K562 (cell line): Measurements from ENCODE around the gene NISCH. TPM values are rescaled to one million over a fixed set of nuclear protein-coding genes. Genes with fewer than 3 reads are reported as not detected.

Source experiments
- ATAC-seq: fragments of 200-7000 bp; cut with Tn5 transposase; 3 replicates; pipeline ENCODE4 v1.9.1; 2020; ENCODE audit warnings: moderate library complexity
- BruUV-seq: library from RNA; stranded (reverse); fragments of 400-500 nt; replicated peaks from 2 replicates; lab custom pipeline; 2021; lab: Mats Ljungman, UMichigan
- CTCF ChIA-PET: fragments of 300-600 bp; formaldehyde crosslinking; extraction: SDS; loops from one replicate; lab custom pipeline; 2021; ENCODE audit warnings: low intra/inter-chr PET ratio; lab: Yijun Ruan, JAX
- POLR2A ChIA-PET: fragments of 300-600, 350-650 bp; sonication (Branson Sonifier 250); formaldehyde crosslinking; extraction: SDS; loops from one replicate; lab custom pipeline; 2021; ENCODE audit warnings: antibody characterized with exemption, inconsistent platforms; lab: Yijun Ruan, JAX
- DNase-seq, 4 experiments: peaks; one replicate each; pipeline versions ENCODE4 v3.0.0 to v3.0.0-alpha.2; 2011 to 2018; ENCODE audit warnings: low spot score in 3 of 4, mixed read lengths in 3 of 4; ENCODE audit errors: extremely low read depth in 1 of 4
- FAIRE-seq: peaks from 2 replicates; lab custom pipeline; 2011; peaks lifted over from hg19 to GRCh38; lab: Jason Lieb, UNC
- H2AFZ ChIP-seq: 2 replicates; pipeline ENCODE4 v1.6.0; 2011; ENCODE audit warnings: low read depth, low read length, control low read depth, inconsistent platforms
- H3K27ac ChIP-seq: fragments of 200-600 bp; 3 replicates; pipeline ENCODE4 v1.8.0; 2011; ENCODE audit warnings: low read depth, mild to moderate bottlenecking, control low read depth, inconsistent platforms, low read length, moderate library complexity, mixed read lengths; ENCODE audit errors: extremely low read depth
- H3K27me3 ChIP-seq, 2 experiments: fragments of 300-600 bp in 1 of 2; 2 replicates in 1 of 2; 3 replicates in 1 of 2; pipeline versions ENCODE4 v1.6.0 to v1.8.0; 2011; ENCODE audit warnings: inconsistent platforms in 2 of 2, low read length in 2 of 2, mild to moderate bottlenecking in 1 of 2, mixed read lengths in 1 of 2, moderate library complexity in 1 of 2; ENCODE audit not compliant: control insufficient read depth in 2 of 2, insufficient read depth in 2 of 2
- H3K36me3 ChIP-seq: fragments of 300-600 bp; 3 replicates; pipeline ENCODE4 v1.8.0; 2011; ENCODE audit warnings: mild to moderate bottlenecking, low read length, inconsistent platforms; ENCODE audit not compliant: control insufficient read depth, insufficient read depth
- H3K4me1 ChIP-seq, 2 experiments: fragments of 200-600 bp in 1 of 2; replicated peaks in 1 of 2; 2 replicates in 1 of 2; 3 replicates in 1 of 2; pipeline versions ENCODE4 v1.5.1 to v1.8.0; 2011; ENCODE audit warnings: inconsistent platforms in 2 of 2, low read length in 2 of 2, mild to moderate bottlenecking in 1 of 2, mixed read lengths in 1 of 2, moderate library complexity in 1 of 2; ENCODE audit not compliant: control insufficient read depth in 2 of 2, insufficient read depth in 2 of 2
- H3K4me2 ChIP-seq: 2 replicates; pipeline ENCODE4 v1.6.1; 2011; ENCODE audit warnings: low read length, control low read depth, inconsistent platforms, mixed read lengths; ENCODE audit not compliant: insufficient read depth
- H3K4me3 ChIP-seq: fragments of 200-600 bp; sonication (generic), shearing (Covaris generic); 2 replicates; pipeline ENCODE4 v1.5.1; 2016; ENCODE audit warnings: control low read depth, inconsistent platforms
- H3K79me2 ChIP-seq: fragments of 200-600 bp; 3 replicates; pipeline ENCODE4 v1.8.0; 2011; ENCODE audit warnings: low read length, inconsistent platforms; ENCODE audit not compliant: control insufficient read depth, insufficient read depth
- H3K9ac ChIP-seq, 2 experiments: 2 replicates each; pipeline versions ENCODE4 v1.6.0 to v1.6.1; 2011; ENCODE audit warnings: low read depth in 2 of 2, low read length in 2 of 2, control low read depth in 1 of 2, inconsistent platforms in 1 of 2, mild to moderate bottlenecking in 1 of 2, mixed read lengths in 1 of 2; ENCODE audit not compliant: insufficient read depth in 1 of 2
- H3K9me1 ChIP-seq: one replicate; pipeline ENCODE4 v1.6.0; 2011; ENCODE audit warnings: inconsistent platforms, mild to moderate bottlenecking, low read length, moderate library complexity; ENCODE audit not compliant: control insufficient read depth, insufficient read depth
- H3K9me3 ChIP-seq: replicated peaks from 2 replicates; pipeline ENCODE4 v1.5.1; 2011; ENCODE audit warnings: low read depth, low read length, inconsistent platforms; ENCODE audit not compliant: control insufficient read depth, insufficient read depth
- H4K20me1 ChIP-seq: replicated peaks from 2 replicates; pipeline ENCODE4 v1.6.1; 2011; ENCODE audit warnings: low read length, inconsistent platforms, mixed read lengths; ENCODE audit not compliant: control insufficient read depth, insufficient read depth
- HNRNPUL1 ChIP-seq: fragments of 200-400 bp; formaldehyde crosslinking; IDR thresholded peaks from 2 replicates; pipeline ENCODE4 v1.6.1; 2017; ENCODE audit warnings: low read length
- PYGO2 ChIP-seq: fragments of 450-650 bp; IDR thresholded peaks from 2 replicates; pipeline ENCODE4 v1.6.1; 2016; ENCODE audit warnings: mild to moderate bottlenecking, missing genetic modification characterization, moderate library complexity, missing compliant biosample characterization
- RBM22 ChIP-seq: fragments of 200-400 bp; formaldehyde crosslinking; IDR thresholded peaks from 2 replicates; pipeline ENCODE4 v1.6.1; 2018; ENCODE audit warnings: low read length, low read depth; ENCODE audit not compliant: poor library complexity, severe bottlenecking
- ZNF766 ChIP-seq: fragments of 200-800 bp; sonication (Bioruptor generic); conservative IDR thresholded peaks from 2 replicates; pipeline ENCODE4 v1.6.1; 2016; ENCODE audit warnings: missing genetic modification characterization, missing compliant biosample characterization
- WGBS: fragments of 100-300 bp; shearing (Covaris generic); methylation state at CpG from one replicate; pipeline ENCODE4 v1.1.6; 2016; ENCODE audit warnings: low coverage, mixed read lengths; ENCODE audit not compliant: insufficient coverage; ENCODE audit errors: missing lambda C conversion rate; 5-methylcytosine and 5-hydroxymethylcytosine counted together
- in situ Hi-C: fragments of 300-500 bp; cut with MboI; formaldehyde crosslinking; loops from 4 replicates; pipeline ENCODE4 v1.15.0; 2018; ENCODE audit warnings: inconsistent platforms, mixed read lengths
- intact Hi-C: fragments of 100-400 bp; cut with micrococcal nuclease; formaldehyde crosslinking; loops from 2 replicates; pipeline ENCODE4 v1.14.2; 2022
- polyA plus RNA-seq, 8 experiments: library from polyadenylated mRNA; depleted of rRNA in 4 of 8; stranded (reverse) in 5 of 8; unstranded in 3 of 8; fragments of >200 nt; fragmentation: Nextera tagmentation in 2 of 8; fragmentation: Illumina TruSeq in 1 of 8; extraction: Ambion mirVana in 2 of 8; extraction: Trizol in 1 of 8; gene quantifications; 2 replicates each; pipeline versions ENCODE4 v1.2.1 to v1.2.3, GENCODE V29; 2011 to 2014; ENCODE audit warnings: inconsistent platforms in 1 of 8, missing spikeins in 1 of 8
- total RNA-seq, 7 experiments: library from RNA; depleted of rRNA in 6 of 7; stranded (reverse); fragments of >200 nt in 6 of 7; fragmentation: Illumina TruSeq in 2 of 7; extraction: Trizol in 2 of 7; gene quantifications; 2 replicates each; pipeline versions ENCODE4 v1.2.1 to v1.2.3, GENCODE V29; 2011 to 2021; ENCODE audit warnings: low replicate concordance in 1 of 7
- TF ChIP-seq, protein P1 (sequence below): sonication (generic); formaldehyde crosslinking; IDR thresholded peaks from 2 replicates; pipeline ENCODE4 v1.8.0; 2023; ENCODE audit warnings: missing genetic modification reagents, mild to moderate bottlenecking, borderline replicate concordance
- TF ChIP-seq, protein P2 (sequence below): fragments of 250-450 bp; sonication (Bioruptor Pico); IDR thresholded peaks from 2 replicates; pipeline ENCODE4 v1.4.0; 2020
- TF ChIP-seq, protein P3 (sequence below): fragments of 250-450 bp; sonication (Bioruptor Pico); IDR thresholded peaks from 2 replicates; pipeline ENCODE4 v1.9.0; 2021; ENCODE audit warnings: mild to moderate bottlenecking
- TF ChIP-seq, protein P4 (sequence below): fragments of 450-650 bp; IDR thresholded peaks from 2 replicates; pipeline ENCODE4 v1.6.1; 2018; ENCODE audit not compliant: partially characterized antibody

The NISCH gene
- total and polyA plus RNA-seq, 9 of the 15 experiments (the other 6 are each of a cell fraction or from before 2014, with no cell fraction given), result 0.44 to 43.5 (median 23.4) TPM

DNA sequence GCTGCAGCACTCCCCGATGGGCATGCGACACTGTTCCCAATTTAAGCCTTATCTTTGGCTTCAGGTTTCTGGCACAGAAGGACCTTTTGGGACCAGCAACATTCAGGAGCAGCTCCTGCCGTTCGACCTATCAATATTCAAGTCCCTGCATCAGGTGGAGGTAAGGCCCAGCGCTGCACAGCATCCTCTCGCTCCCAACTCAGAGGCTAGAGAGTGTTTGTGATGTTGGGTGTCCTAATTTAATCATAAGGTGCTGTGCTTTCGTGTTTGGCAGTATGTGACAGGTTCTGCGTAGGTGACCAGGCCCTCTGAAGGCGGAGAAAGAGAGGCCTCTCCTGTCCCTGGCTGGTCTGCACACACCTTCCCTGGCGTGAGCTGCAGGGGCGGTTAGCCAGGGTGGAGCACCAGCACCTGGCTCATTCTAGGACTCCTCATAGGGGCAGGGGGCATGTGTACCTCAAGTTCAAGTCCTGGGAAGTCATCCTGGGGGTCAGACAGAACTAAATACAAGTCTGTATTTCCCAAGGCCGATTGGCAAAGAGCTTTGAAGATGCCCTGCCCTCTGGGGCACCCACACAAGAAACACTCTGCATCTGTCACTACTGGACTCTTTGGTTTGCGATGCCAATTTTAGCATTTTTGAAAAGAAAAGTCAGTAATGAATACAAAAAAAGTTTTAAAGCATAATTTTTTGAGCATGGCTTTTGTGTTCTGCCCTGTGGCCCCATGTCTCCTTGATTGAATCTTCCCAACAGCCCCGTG is 17.0 kb downstream of the NISCH start:
- in situ Hi-C loops (no loop called here), intact Hi-C loops (no loop called here)
- no peak overlapping the region for H3K4me2 ChIP-seq
- H3K4me3 ChIP-seq, result no peak overlapping the region
- no peak overlapping the region for H3K27ac ChIP-seq
- TF ChIP-seq RBM22 (no peak), ZNF766 (CRISPR knock-in tag) (no peak), PYGO2 (tag) (no peak), HNRNPUL1 (no peak)
- TF ChIP-seq, protein P1, sequence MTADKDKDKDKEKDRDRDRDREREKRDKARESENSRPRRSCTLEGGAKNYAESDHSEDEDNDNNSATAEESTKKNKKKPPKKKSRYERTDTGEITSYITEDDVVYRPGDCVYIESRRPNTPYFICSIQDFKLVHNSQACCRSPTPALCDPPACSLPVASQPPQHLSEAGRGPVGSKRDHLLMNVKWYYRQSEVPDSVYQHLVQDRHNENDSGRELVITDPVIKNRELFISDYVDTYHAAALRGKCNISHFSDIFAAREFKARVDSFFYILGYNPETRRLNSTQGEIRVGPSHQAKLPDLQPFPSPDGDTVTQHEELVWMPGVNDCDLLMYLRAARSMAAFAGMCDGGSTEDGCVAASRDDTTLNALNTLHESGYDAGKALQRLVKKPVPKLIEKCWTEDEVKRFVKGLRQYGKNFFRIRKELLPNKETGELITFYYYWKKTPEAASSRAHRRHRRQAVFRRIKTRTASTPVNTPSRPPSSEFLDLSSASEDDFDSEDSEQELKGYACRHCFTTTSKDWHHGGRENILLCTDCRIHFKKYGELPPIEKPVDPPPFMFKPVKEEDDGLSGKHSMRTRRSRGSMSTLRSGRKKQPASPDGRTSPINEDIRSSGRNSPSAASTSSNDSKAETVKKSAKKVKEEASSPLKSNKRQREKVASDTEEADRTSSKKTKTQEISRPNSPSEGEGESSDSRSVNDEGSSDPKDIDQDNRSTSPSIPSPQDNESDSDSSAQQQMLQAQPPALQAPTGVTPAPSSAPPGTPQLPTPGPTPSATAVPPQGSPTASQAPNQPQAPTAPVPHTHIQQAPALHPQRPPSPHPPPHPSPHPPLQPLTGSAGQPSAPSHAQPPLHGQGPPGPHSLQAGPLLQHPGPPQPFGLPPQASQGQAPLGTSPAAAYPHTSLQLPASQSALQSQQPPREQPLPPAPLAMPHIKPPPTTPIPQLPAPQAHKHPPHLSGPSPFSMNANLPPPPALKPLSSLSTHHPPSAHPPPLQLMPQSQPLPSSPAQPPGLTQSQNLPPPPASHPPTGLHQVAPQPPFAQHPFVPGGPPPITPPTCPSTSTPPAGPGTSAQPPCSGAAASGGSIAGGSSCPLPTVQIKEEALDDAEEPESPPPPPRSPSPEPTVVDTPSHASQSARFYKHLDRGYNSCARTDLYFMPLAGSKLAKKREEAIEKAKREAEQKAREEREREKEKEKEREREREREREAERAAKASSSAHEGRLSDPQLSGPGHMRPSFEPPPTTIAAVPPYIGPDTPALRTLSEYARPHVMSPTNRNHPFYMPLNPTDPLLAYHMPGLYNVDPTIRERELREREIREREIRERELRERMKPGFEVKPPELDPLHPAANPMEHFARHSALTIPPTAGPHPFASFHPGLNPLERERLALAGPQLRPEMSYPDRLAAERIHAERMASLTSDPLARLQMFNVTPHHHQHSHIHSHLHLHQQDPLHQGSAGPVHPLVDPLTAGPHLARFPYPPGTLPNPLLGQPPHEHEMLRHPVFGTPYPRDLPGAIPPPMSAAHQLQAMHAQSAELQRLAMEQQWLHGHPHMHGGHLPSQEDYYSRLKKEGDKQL (CRISPR knock-in tag), result no peak
- TF ChIP-seq, protein P2, sequence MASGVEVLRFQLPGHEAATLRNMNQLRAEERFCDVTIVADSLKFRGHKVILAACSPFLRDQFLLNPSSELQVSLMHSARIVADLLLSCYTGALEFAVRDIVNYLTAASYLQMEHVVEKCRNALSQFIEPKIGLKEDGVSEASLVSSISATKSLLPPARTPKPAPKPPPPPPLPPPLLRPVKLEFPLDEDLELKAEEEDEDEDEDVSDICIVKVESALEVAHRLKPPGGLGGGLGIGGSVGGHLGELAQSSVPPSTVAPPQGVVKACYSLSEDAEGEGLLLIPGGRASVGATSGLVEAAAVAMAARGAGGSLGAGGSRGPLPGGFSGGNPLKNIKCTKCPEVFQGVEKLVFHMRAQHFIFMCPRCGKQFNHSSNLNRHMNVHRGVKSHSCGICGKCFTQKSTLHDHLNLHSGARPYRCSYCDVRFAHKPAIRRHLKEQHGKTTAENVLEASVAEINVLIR (CRISPR knock-in tag), result no peak
- TF ChIP-seq, protein P3, sequence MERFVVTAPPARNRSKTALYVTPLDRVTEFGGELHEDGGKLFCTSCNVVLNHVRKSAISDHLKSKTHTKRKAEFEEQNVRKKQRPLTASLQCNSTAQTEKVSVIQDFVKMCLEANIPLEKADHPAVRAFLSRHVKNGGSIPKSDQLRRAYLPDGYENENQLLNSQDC (CRISPR knock-in tag), result no peak
- TF ChIP-seq, protein P4, sequence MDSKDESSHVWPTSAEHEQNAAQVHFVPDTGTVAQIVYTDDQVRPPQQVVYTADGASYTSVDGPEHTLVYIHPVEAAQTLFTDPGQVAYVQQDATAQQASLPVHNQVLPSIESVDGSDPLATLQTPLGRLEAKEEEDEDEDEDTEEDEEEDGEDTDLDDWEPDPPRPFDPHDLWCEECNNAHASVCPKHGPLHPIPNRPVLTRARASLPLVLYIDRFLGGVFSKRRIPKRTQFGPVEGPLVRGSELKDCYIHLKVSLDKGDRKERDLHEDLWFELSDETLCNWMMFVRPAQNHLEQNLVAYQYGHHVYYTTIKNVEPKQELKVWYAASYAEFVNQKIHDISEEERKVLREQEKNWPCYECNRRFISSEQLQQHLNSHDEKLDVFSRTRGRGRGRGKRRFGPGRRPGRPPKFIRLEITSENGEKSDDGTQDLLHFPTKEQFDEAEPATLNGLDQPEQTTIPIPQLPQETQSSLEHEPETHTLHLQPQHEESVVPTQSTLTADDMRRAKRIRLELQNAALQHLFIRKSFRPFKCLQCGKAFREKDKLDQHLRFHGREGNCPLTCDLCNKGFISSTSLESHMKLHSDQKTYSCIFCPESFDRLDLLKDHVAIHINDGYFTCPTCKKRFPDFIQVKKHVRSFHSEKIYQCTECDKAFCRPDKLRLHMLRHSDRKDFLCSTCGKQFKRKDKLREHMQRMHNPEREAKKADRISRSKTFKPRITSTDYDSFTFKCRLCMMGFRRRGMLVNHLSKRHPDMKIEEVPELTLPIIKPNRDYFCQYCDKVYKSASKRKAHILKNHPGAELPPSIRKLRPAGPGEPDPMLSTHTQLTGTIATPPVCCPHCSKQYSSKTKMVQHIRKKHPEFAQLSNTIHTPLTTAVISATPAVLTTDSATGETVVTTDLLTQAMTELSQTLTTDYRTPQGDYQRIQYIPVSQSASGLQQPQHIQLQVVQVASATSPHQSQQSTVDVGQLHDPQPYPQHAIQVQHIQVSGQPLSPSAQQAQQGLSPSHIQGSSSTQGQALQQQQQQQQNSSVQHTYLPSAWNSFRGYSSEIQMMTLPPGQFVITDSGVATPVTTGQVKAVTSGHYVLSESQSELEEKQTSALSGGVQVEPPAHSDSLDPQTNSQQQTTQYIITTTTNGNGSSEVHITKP, result no peak
- ChIA-PET CTCF (no interaction called here), POLR2A (interaction anchor here (1.3 kb wide), 1 partner anchor 32 kb away, joined by 4 read pairs; no protein-coding TSS in a partner anchor)
- WGBS, result 80% methylated on average over 11 of the region's 14 CpGs
- H3K9ac ChIP-seq, result no peak overlapping the region
- ATAC-seq, result no peak
- peaks cover 0 to 9% of the 10 kb centered on the region in 2 experiments; a peak in 2 of 5 replicates for H3K4me1 ChIP-seq
- no peaks in the 10 kb centered on the region for H3K27me3 ChIP-seq
- BruUV-seq, result no TSS peak
- H3K36me3 ChIP-seq, result peaks cover 62% of the 10 kb centered on the region; the same call in 2 of the 3 replicates
- no peak overlapping the region for H2AFZ ChIP-seq
- H3K9me3 ChIP-seq, result no peaks in the 10 kb centered on the region
- no peaks in the 10 kb centered on the region for H3K9me1 ChIP-seq
- H3K79me2 ChIP-seq, result no peaks in the 10 kb centered on the region
- no peak for FAIRE-seq
- H4K20me1 ChIP-seq, result no peaks in the 10 kb centered on the region
- DNase-seq, result no peak
